Body of pancreas (tissue), 4 donors: ENCODE measurements around the gene CENPO. TPM values are rescaled to one million over a fixed set of nuclear protein-coding genes. Genes with fewer than 3 reads are reported as not detected.
"Not testable (repeated sequence)": the region's sequence is repeated elsewhere in the genome, so short reads cannot be mapped to it uniquely, and the experiment has no call there.

Source experiments
- ATAC-seq: fragments of 150-250 bp; one replicate; pipeline ENCODE4 v1.9.1; 2016
- DNase-seq, 4 donors: peaks; one replicate each; pipeline ENCODE4 v3.0.0-alpha.2; 2019
- H3K27ac ChIP-seq, 4 donors: fragments of 200-600 bp; sonication (generic); 1 replicate in 3 of 4; 2 replicates in 1 of 4; pipeline versions ENCODE4 v1.5.1 to v1.6.1; 2016 to 2019; ENCODE audit warnings: mild to moderate bottlenecking in 1 of 4, mixed read lengths in 1 of 4, moderate library complexity in 1 of 4
- H3K27me3 ChIP-seq, 2 donors: fragments of 200-600 bp; sonication (generic); one replicate each; pipeline ENCODE4 v1.6.0; 2016; ENCODE audit warnings: mild to moderate bottlenecking in 1 of 2
- H3K36me3 ChIP-seq, 2 donors: fragments of 200-600 bp; sonication (generic); replicated peaks in 1 of 2; 2 replicates each; pipeline ENCODE4 v1.5.1; 2016; ENCODE audit warnings: low read depth in 2 of 2; ENCODE audit not compliant: insufficient read depth in 1 of 2
- H3K4me1 ChIP-seq: fragments of 200-600 bp; sonication (generic); one replicate; pipeline ENCODE4 v1.6.0; 2016
- H3K4me3 ChIP-seq, 2 donors: fragments of 200-600 bp; sonication (generic); 1 replicate in 1 of 2; 2 replicates in 1 of 2; pipeline ENCODE4 v1.5.1; 2016 to 2019
- H3K9me3 ChIP-seq, 3 donors: fragments of 200-600 bp; sonication (generic); 1 replicate in 2 of 3; 2 replicates in 1 of 3; pipeline ENCODE4 v1.5.1; 2016
- POLR2A ChIP-seq, 3 donors: fragments of 450-650 bp; IDR thresholded peaks; one replicate each; pipeline ENCODE4 v1.6.1; 2016; ENCODE audit warnings: antibody characterized with exemption in 3 of 3, mild to moderate bottlenecking in 2 of 3
- WGBS, 2 donors: methylation state at CpG; one replicate each; pipeline ENCODE4 v1.1.5; 2017; 5-methylcytosine and 5-hydroxymethylcytosine counted together
- intact Hi-C: fragments of 100-400 bp; cut with DNase I; formaldehyde crosslinking; loops from one replicate; pipeline ENCODE4 v1.15.1; 2023
- total RNA-seq, 2 donors: library from RNA; depleted of rRNA; stranded (reverse); fragments of >200 nt; gene quantifications; one replicate each; pipeline ENCODE4 v1.1.0, GENCODE V29; 2016
- TF ChIP-seq, protein P1 (sequence below), 7 experiments: fragments of 450-650 bp in 4 of 7; fragments of 200-600 bp in 3 of 7; sonication (generic) in 3 of 7; IDR thresholded peaks; one replicate each; pipeline ENCODE4 v1.5.1; 2016 to 2019; ENCODE audit warnings: antibody characterized with exemption in 7 of 7

The CENPO gene
- total RNA-seq, 2 donors from 2014 or later, result 2.0 to 2.6 TPM

- H3K4me3 ChIP-seq, result no peak overlapping the region
- 91% methylated on average over 20 of the region's 20 CpGs for WGBS, 2 donors
- intact Hi-C loops, result no loop called here
- no peak overlapping the region for H3K27ac ChIP-seq
- no peak for ATAC-seq
- no peak for DNase-seq
- no peak for TF ChIP-seq POLR2A (IDR thresholded peaks at IDR 0.05)
- TF ChIP-seq, protein P1, sequence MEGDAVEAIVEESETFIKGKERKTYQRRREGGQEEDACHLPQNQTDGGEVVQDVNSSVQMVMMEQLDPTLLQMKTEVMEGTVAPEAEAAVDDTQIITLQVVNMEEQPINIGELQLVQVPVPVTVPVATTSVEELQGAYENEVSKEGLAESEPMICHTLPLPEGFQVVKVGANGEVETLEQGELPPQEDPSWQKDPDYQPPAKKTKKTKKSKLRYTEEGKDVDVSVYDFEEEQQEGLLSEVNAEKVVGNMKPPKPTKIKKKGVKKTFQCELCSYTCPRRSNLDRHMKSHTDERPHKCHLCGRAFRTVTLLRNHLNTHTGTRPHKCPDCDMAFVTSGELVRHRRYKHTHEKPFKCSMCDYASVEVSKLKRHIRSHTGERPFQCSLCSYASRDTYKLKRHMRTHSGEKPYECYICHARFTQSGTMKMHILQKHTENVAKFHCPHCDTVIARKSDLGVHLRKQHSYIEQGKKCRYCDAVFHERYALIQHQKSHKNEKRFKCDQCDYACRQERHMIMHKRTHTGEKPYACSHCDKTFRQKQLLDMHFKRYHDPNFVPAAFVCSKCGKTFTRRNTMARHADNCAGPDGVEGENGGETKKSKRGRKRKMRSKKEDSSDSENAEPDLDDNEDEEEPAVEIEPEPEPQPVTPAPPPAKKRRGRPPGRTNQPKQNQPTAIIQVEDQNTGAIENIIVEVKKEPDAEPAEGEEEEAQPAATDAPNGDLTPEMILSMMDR (IDR thresholded peaks at IDR 0.05), result no peak
- no peaks in the 10 kb centered on the region for H3K36me3 ChIP-seq
- no peaks in the 10 kb centered on the region for H3K9me3 ChIP-seq
- H3K4me1 ChIP-seq, result peaks cover 4% of the 10 kb centered on the region
- H3K27me3 ChIP-seq, result no peaks in the 10 kb centered on the region
These were observed 41.6 kb downstream of the CENPO start for GRCh38 chr2:24834733-24835395.

DNA sequence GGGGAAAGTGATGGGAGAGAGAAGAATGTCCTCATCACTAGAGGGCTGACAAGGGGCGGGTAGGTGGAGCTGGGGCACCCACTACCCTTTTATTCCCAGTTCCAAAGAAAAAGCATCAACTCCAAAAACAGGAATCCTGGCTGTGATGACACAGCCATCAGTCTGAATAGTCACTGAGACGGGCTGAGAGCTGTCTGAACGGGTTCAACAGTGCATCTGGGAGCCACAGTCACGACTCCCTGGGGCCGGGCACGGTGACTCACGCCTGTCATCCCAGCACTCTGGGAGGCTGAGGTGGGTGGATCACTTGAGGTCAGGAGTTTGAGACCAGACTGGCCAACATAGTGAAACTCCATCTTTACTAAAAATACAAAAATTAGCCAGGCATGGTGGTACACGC lies 42.2 kb downstream of the CENPO start:
- H3K36me3 ChIP-seq, ATAC-seq, H3K4me1 ChIP-seq, DNase-seq, intact Hi-C loops, H3K4me3 ChIP-seq, H3K27ac ChIP-seq, H3K9me3 ChIP-seq, H3K27me3 ChIP-seq: not testable (repeated sequence)
- WGBS, 2 donors, result 93 to 99% methylated on average over 8 of the region's 8 CpGs

DNA sequence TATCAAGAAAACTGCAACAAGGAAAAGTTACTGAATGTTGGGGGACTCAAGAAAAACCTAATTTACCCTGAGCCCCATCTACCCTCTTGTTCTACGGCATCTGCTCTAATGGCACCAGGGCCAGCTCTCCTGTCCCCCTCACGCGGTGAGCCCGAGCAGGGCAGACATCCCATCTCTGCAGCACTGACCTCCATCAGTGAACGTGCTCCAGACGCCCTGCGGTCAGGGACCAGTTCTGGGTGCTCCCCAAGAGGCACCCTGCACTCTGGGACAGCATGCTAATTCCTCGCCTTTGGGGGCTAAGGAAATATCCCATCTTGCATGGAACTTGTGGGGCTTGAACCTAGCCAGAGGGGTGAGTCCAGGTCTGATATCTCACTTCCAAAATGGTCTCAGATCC lies 43.0 kb downstream of the CENPO start:
- peaks cover 4% of the 10 kb centered on the region for H3K4me1 ChIP-seq
- DNase-seq (no peak), ATAC-seq (no peak)

GRCh38 chr2:24836706-24837105 lies 43.5 kb downstream of the CENPO start:
- intact Hi-C loops, result no loop called here
- WGBS, 2 donors, result 87 to 89% methylated on average over 9 of the region's 9 CpGs
- H3K4me3 ChIP-seq, result no peak overlapping the region
- no peaks in the 10 kb centered on the region for H3K9me3 ChIP-seq
- TF ChIP-seq, protein P1 (IDR thresholded peaks at IDR 0.05), result no peak
- no peak for TF ChIP-seq POLR2A (IDR thresholded peaks at IDR 0.05)
- H3K36me3 ChIP-seq, result no peaks in the 10 kb centered on the region
- no peaks in the 10 kb centered on the region for H3K27me3 ChIP-seq
- H3K4me1 ChIP-seq, result peaks cover 4% of the 10 kb centered on the region
- H3K27ac ChIP-seq, result no peak overlapping the region
- ATAC-seq (no peak), DNase-seq (no peak)

More for the DNA sequence above, 43.0 kb downstream of the CENPO start:
- no peak overlapping the region for H3K27ac ChIP-seq
- intact Hi-C loops, result no loop called here
- H3K9me3 ChIP-seq, result no peaks in the 10 kb centered on the region
- no peaks in the 10 kb centered on the region for H3K36me3 ChIP-seq
- no peaks in the 10 kb centered on the region for H3K27me3 ChIP-seq
- WGBS, 2 donors, result 91 to 97% methylated on average over 5 to 8 of the region's 8 CpGs
- TF ChIP-seq POLR2A (IDR thresholded peaks at IDR 0.05), result no peak
- TF ChIP-seq, protein P1 (IDR thresholded peaks at IDR 0.05), result no peak
- no peak overlapping the region for H3K4me3 ChIP-seq

GRCh38 chr2:24837996-24838513 lies 44.8 kb downstream of the CENPO start:
- H3K9me3 ChIP-seq, result no peaks in the 10 kb centered on the region
- H3K4me3 ChIP-seq, result no peak overlapping the region
- intact Hi-C loops, result no loop called here
- DNase-seq (no peak), ATAC-seq (no peak)
- TF ChIP-seq, protein P1 (IDR thresholded peaks at IDR 0.05), result no peak
- no peak for TF ChIP-seq POLR2A (IDR thresholded peaks at IDR 0.05)
- WGBS, 2 donors, result 84 to 92% methylated on average over 5 of the region's 5 CpGs
- H3K4me1 ChIP-seq, result no peaks in the 10 kb centered on the region
- H3K27me3 ChIP-seq, result no peaks in the 10 kb centered on the region
- no peaks in the 10 kb centered on the region for H3K36me3 ChIP-seq
- H3K27ac ChIP-seq, result no peak overlapping the region
